ENCODE measurements around the gene FOXL3. TPM values are rescaled to one million over a fixed set of nuclear protein-coding genes. Genes with fewer than 3 reads are reported as not detected.

The FOXL3 gene
- total RNA-seq, 3 donors from 2014 or later (not counting 1 experiment from before 2014, with no cell fraction given) = not detected

DNA sequence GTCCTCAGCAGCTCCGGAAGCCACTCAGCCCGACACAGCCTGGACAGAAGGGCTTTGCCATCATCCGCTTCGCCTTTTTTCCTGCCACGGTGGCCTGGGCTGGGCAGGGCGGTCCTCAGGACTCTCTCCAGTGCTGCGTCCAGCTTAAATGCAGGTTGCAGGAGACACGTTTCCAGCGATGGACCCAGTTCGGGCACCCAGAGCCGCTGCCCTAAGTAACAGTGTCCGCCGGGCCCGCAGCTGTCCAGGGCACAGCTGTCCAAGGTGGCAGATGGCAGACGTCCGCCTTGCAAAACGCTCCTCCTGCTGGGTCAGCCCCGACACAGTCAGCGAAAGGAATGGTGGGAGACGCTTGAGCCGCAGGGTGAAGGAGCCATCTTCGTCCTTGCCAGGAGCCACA, 37.0 kb upstream of the FOXL3 start:
- 93% methylated on average over 22 of the region's 22 CpGs for WGBS (ENCODE audit: insufficient coverage)
- no peaks in the 10 kb centered on the region for H3K27me3 Mint-ChIP-seq (ENCODE audit: low read depth in 2 of 2)
- no peak for ATAC-seq

DNA sequence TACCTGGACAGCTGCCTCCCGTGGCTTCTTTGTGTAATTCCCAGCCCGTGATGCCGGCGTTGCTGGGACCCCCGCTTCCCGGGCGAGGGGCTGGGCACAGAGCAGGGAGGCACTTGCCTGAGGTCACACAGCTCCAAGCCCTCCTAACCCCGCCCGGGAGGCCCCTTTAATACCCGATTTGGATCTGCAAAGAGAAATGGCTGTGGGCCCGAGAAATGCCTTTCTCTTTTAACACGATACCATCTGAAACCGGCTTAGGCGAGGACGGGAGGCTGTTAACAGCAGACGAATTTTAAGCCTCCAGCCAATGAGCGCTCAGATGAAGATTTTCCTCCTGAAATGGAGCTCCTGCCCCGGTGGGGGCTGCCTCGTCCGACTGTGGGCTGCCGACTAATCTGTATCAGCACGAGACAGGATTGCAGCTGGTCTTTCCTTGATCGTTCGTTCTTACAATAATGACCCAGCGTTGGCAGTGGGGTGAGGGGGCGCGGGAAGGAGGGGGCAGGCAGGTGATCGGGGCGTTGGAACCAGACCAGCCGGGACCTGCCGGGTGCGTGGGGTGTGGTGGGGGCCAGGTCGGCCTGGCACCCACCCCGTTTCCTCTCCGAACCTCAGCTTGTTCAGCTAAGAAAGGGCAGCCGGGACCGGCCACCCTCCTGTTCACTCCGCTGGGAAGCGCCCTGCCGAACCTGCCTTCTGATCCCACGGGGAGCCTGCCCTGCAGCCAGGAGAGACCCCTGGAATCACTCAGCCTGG, 36.2 kb upstream of the FOXL3 start:
- no peaks in the 10 kb centered on the region for H3K4me1 ChIP-seq (ENCODE audit: control insufficient read depth, insufficient read depth, low read length)
- H3K9me3 Mint-ChIP-seq = no peaks in the 10 kb centered on the region
- no peak overlapping the region for H3K27ac Mint-ChIP-seq
- ATAC-seq (no peak), DNase-seq (no peak)
- whole genome bisulfite sequencing (ENCODE audit: insufficient coverage) = 94% methylated on average over 41 of the region's 41 CpGs
- no peak overlapping the region for H3K4me3 Mint-ChIP-seq
- no peak overlapping the region for H3K4me3 ChIP-seq (ENCODE audit: low read length)
- no peaks in the 10 kb centered on the region for H3K36me3 ChIP-seq (ENCODE audit: control insufficient read depth, insufficient read depth, low read length)
- intact Hi-C loops (cut with micrococcal nuclease) = no loop called here
- H3K4me1 Mint-ChIP-seq = no peaks in the 10 kb centered on the region
- no peak overlapping the region for H3K27ac ChIP-seq (ENCODE audit: low read length)
- H3K27me3 ChIP-seq (ENCODE audit: control insufficient read depth, insufficient read depth, low read length) = no peaks in the 10 kb centered on the region
- no peaks in the 10 kb centered on the region for H3K27me3 Mint-ChIP-seq (ENCODE audit: low read depth in 2 of 2)
- TF ChIP-seq, protein P1, sequence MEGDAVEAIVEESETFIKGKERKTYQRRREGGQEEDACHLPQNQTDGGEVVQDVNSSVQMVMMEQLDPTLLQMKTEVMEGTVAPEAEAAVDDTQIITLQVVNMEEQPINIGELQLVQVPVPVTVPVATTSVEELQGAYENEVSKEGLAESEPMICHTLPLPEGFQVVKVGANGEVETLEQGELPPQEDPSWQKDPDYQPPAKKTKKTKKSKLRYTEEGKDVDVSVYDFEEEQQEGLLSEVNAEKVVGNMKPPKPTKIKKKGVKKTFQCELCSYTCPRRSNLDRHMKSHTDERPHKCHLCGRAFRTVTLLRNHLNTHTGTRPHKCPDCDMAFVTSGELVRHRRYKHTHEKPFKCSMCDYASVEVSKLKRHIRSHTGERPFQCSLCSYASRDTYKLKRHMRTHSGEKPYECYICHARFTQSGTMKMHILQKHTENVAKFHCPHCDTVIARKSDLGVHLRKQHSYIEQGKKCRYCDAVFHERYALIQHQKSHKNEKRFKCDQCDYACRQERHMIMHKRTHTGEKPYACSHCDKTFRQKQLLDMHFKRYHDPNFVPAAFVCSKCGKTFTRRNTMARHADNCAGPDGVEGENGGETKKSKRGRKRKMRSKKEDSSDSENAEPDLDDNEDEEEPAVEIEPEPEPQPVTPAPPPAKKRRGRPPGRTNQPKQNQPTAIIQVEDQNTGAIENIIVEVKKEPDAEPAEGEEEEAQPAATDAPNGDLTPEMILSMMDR (IDR thresholded peaks at IDR 0.05) = no peak
- no peaks in the 10 kb centered on the region for H3K36me3 Mint-ChIP-seq
- no peaks in the 10 kb centered on the region for H3K9me3 ChIP-seq (ENCODE audit: control insufficient read depth, insufficient read depth, low read length)

More for the DNA sequence above, 37.0 kb upstream of the FOXL3 start:
- TF ChIP-seq, protein P1 (IDR thresholded peaks at IDR 0.05) = no peak
- H3K27ac ChIP-seq (ENCODE audit: low read length) = no peak overlapping the region
- Mint-ChIP-seq H3K9me3 (no peaks in the 10 kb centered on the region), H3K27ac (no peak overlapping the region), H3K4me3 (no peak overlapping the region), H3K36me3 (no peaks in the 10 kb centered on the region), H3K4me1 (no peaks in the 10 kb centered on the region)
- no peaks in the 10 kb centered on the region for H3K9me3 ChIP-seq (ENCODE audit: control insufficient read depth, insufficient read depth, low read length)
- no peak overlapping the region for H3K4me3 ChIP-seq (ENCODE audit: low read length)
- H3K4me1 ChIP-seq (ENCODE audit: control insufficient read depth, insufficient read depth, low read length) = no peaks in the 10 kb centered on the region
- intact Hi-C loops (cut with micrococcal nuclease) = no loop called here
- H3K36me3 ChIP-seq (ENCODE audit: control insufficient read depth, insufficient read depth, low read length) = no peaks in the 10 kb centered on the region
- DNase-seq = no peak
- no peaks in the 10 kb centered on the region for H3K27me3 ChIP-seq (ENCODE audit: control insufficient read depth, insufficient read depth, low read length)

DNA sequence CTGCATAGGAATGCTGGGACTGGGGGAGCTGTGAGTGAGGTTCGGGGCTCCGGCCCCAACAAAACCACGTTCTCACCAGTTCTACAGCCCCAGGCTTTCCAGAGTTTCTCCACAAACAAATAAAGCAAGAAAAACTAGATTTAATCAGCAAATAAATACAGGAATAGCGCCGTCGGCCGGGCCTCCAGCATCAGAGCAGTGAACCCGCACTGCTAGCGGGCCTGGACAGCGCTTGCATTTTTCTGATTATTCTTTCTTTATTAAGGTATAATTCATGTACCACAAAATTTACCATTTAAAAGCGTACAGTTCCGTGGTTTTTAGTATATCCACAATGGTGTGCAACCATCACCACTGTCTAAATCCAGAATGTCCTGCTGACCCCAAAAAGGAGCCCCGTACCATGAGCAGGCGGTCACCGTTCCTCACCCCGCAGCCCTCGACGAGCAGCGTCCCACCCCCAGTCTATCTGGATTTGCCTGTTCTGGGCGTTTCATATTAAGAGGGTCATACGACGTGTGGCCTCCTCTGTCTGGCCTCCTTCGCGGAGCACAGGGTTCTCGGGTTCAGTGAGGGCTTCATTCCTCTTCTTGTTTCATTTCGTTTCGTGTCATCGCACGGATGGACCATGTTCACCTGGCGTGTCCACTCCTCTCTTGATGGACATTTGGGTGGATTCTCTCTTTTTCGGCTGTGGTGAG, 35.5 kb upstream of the FOXL3 start:
- WGBS (ENCODE audit: insufficient coverage) = 94% methylated on average over 31 of the region's 31 CpGs
- intact Hi-C loops (cut with micrococcal nuclease) = no loop called here

More for the DNA sequence above, 35.5 kb upstream of the FOXL3 start:
- Mint-ChIP-seq H3K27ac (no peak overlapping the region), H3K4me1 (no peaks in the 10 kb centered on the region), H3K4me3 (no peak overlapping the region), H3K9me3 (no peaks in the 10 kb centered on the region), H3K27me3 (ENCODE audit: low read depth in 2 of 2) (peaks cover 0 to 3% of the 10 kb centered on the region in 2 donors), H3K36me3 (no peaks in the 10 kb centered on the region)
- Histone ChIP-seq H3K27ac (ENCODE audit: low read length) (no peak overlapping the region), H3K4me1 (ENCODE audit: control insufficient read depth, insufficient read depth, low read length) (no peaks in the 10 kb centered on the region), H3K27me3 (ENCODE audit: control insufficient read depth, insufficient read depth, low read length) (no peaks in the 10 kb centered on the region), H3K4me3 (ENCODE audit: low read length) (no peak overlapping the region), H3K9me3 (ENCODE audit: control insufficient read depth, insufficient read depth, low read length) (no peaks in the 10 kb centered on the region), H3K36me3 (ENCODE audit: control insufficient read depth, insufficient read depth, low read length) (no peaks in the 10 kb centered on the region)
- no peak for ATAC-seq
- DNase-seq = no peak
- TF ChIP-seq, protein P1 (IDR thresholded peaks at IDR 0.05) = no peak
